OCI-LY3 (cell line): ENCODE measurements around the gene PSMD11.

Experiments
- H2AFZ ChIP-seq: fragments of 200-600, 300-600 bp; shearing (Covaris generic); 2 replicates; pipeline ENCODE4 v1.6.0; 2014; ENCODE audit warnings: antibody characterized with exemption, low read depth, low read length
- H3K27ac ChIP-seq: fragments of 200-600, 300-600 bp; sonication (generic); 2 replicates; pipeline ENCODE4 v1.5.1; 2014; ENCODE audit warnings: mild to moderate bottlenecking, low read length, moderate library complexity, mixed read lengths
- H3K27me3 ChIP-seq: fragments of 200-600, 300-600 bp; sonication (generic); 2 replicates; pipeline ENCODE4 v1.6.1; 2014; ENCODE audit warnings: low read depth, low read length, mixed read lengths
- H3K36me3 ChIP-seq: fragments of 200-600, 300-600 bp; sonication (generic); replicated peaks from 2 replicates; pipeline ENCODE3; 2014; ENCODE audit warnings: low read depth, low read length, mixed read lengths
- H3K4me1 ChIP-seq: fragments of 300-600, 200-600 bp; sonication (generic); 2 replicates; pipeline ENCODE4 v1.6.1; 2014; ENCODE audit warnings: low read length, mixed read lengths
- H3K4me2 ChIP-seq: fragments of 200-600, 300-600 bp; sonication (generic); 2 replicates; pipeline ENCODE4 v1.6.1; 2014; ENCODE audit warnings: low read length, mixed read lengths
- H3K4me3 ChIP-seq: fragments of 300-600, 200-600 bp; sonication (generic); 2 replicates; pipeline ENCODE4 v1.5.1; 2014; ENCODE audit warnings: antibody characterized with exemption, mild to moderate bottlenecking, low read length, moderate library complexity
- H3K79me2 ChIP-seq: fragments of 300-600, 200-600 bp; shearing (Covaris generic); 2 replicates; pipeline ENCODE4 v1.6.1; 2014; ENCODE audit warnings: mild to moderate bottlenecking, low read length, mixed read lengths
- H3K9ac ChIP-seq: fragments of 300-600, 200-600 bp; shearing (Covaris generic); 2 replicates; pipeline ENCODE4 v1.6.0; 2014; ENCODE audit warnings: mild to moderate bottlenecking, low read length, moderate library complexity
- H3K9me3 ChIP-seq: fragments of 200-600, 300-600 bp; shearing (Covaris generic); 2 replicates; pipeline ENCODE4 v1.6.1; 2014; ENCODE audit warnings: low read length, mixed read lengths; ENCODE audit not compliant: insufficient read depth
- H4K20me1 ChIP-seq: fragments of 200-600, 300-600 bp; sonication (generic); 2 replicates; pipeline ENCODE4 v1.6.1; 2016; ENCODE audit warnings: low read length, mixed read lengths; ENCODE audit not compliant: insufficient read depth
- CTCF ChIP-seq: fragments of 200-600, 300-600 bp; sonication (generic); IDR thresholded peaks from 2 replicates; pipeline ENCODE4 v1.5.1; 2014; ENCODE audit warnings: antibody characterized with exemption, low read length, low read depth
- EZH2phosphoT487 ChIP-seq: fragments of 200-600 bp; shearing (Covaris generic); IDR thresholded peaks from 2 replicates; pipeline ENCODE4 v1.6.1; 2018; ENCODE audit warnings: antibody characterized with exemption, mixed run types, low read depth

Gene PSMD11

GRCh38 chr17:32495359-32496231, 51.3 kb downstream of the PSMD11 start:
- Histone ChIP-seq H4K20me1 (peaks cover 5% of the 10 kb centered on the region; the same call in 1 of the 2 replicates), H3K4me2 (no peak overlapping the region), H3K9ac (no peak overlapping the region), H3K9me3 (no peaks in the 10 kb centered on the region), H3K79me2 (no peaks in the 10 kb centered on the region), H3K27me3 (no peaks in the 10 kb centered on the region), H2AFZ (no peak overlapping the region), H3K4me3 (no peak overlapping the region), H3K36me3 (peaks cover 9% of the 10 kb centered on the region), H3K27ac (no peak overlapping the region), H3K4me1 (peaks cover 6% of the 10 kb centered on the region; the same call in 1 of the 2 replicates)
- no peak for TF ChIP-seq CTCF
- TF ChIP-seq EZH2phosphoT487, result no peak

- no peak overlapping the region for H3K27ac ChIP-seq
- no peak overlapping the region for H3K4me3 ChIP-seq
- no peak overlapping the region for H2AFZ ChIP-seq
- H3K79me2 ChIP-seq, result no peaks in the 10 kb centered on the region
- H3K27me3 ChIP-seq, result no peaks in the 10 kb centered on the region
- no peaks in the 10 kb centered on the region for H3K9me3 ChIP-seq
- H3K4me2 ChIP-seq, result no peak overlapping the region
- H3K36me3 ChIP-seq, result peaks cover 6% of the 10 kb centered on the region
- peaks cover 6% of the 10 kb centered on the region; the same call in 1 of the 2 replicates for H3K4me1 ChIP-seq
- H3K9ac ChIP-seq, result no peak overlapping the region
- no peak for TF ChIP-seq CTCF
- no peak for TF ChIP-seq EZH2phosphoT487
- peaks cover 1% of the 10 kb centered on the region; the same call in 1 of the 2 replicates for H4K20me1 ChIP-seq
Observed at GRCh38 chr17:32496395-32497073, 52.2 kb downstream of the PSMD11 start.

GRCh38 chr17:32497431-32498205, 53.3 kb downstream of the PSMD11 start:
- H3K4me2 ChIP-seq, result no peak overlapping the region
- no peaks in the 10 kb centered on the region for H3K9me3 ChIP-seq
- no peaks in the 10 kb centered on the region for H3K27me3 ChIP-seq
- no peak overlapping the region for H3K9ac ChIP-seq
- no peaks in the 10 kb centered on the region for H4K20me1 ChIP-seq
- H3K4me3 ChIP-seq, result no peak overlapping the region
- no peaks in the 10 kb centered on the region for H3K79me2 ChIP-seq
- no peak for TF ChIP-seq EZH2phosphoT487
- no peak for TF ChIP-seq CTCF
- H3K27ac ChIP-seq, result no peak overlapping the region
- H3K4me1 ChIP-seq, result peaks cover 6% of the 10 kb centered on the region
- no peak overlapping the region for H2AFZ ChIP-seq
- peaks cover 6% of the 10 kb centered on the region for H3K36me3 ChIP-seq

- no peak overlapping the region for H3K27ac ChIP-seq
- no peak overlapping the region for H3K4me2 ChIP-seq
Observed at GRCh38 chr17:32498391-32498790, 54.1 kb downstream of the PSMD11 start.

More at GRCh38 chr17:32498391-32498790, 54.1 kb downstream of the PSMD11 start:
- no peaks in the 10 kb centered on the region for H3K36me3 ChIP-seq
- TF ChIP-seq EZH2phosphoT487 (no peak), CTCF (no peak)
- H3K79me2 ChIP-seq, result no peaks in the 10 kb centered on the region
- H3K27me3 ChIP-seq, result no peaks in the 10 kb centered on the region
- H3K4me1 ChIP-seq, result peaks cover 8% of the 10 kb centered on the region
- H3K4me3 ChIP-seq, result no peak overlapping the region
- H2AFZ ChIP-seq, result no peak overlapping the region
- H4K20me1 ChIP-seq, result peaks cover 5% of the 10 kb centered on the region
- no peaks in the 10 kb centered on the region for H3K9me3 ChIP-seq
- no peak overlapping the region for H3K9ac ChIP-seq
